SU-DHL-6 (cell line): ENCODE data around the gene FGF13.

Source experiments
- H2AFZ ChIP-seq: fragments of 200-600 bp; sonication (generic); 2 replicates; pipeline ENCODE4 v1.6.1; 2014; ENCODE audit warnings: low read depth, mild to moderate bottlenecking, moderate library complexity, mixed read lengths, antibody characterized with exemption, low read length; ENCODE audit not compliant: severe bottlenecking
- H3F3A ChIP-seq: fragments of 200-600 bp; shearing (Covaris generic); 2 replicates; pipeline ENCODE4 v1.6.0; 2016; ENCODE audit warnings: antibody characterized with exemption, mild to moderate bottlenecking; ENCODE audit not compliant: insufficient read depth
- H3K27ac ChIP-seq: fragments of 200-600 bp; sonication (generic); 2 replicates; pipeline ENCODE4 v1.5.1; 2016; ENCODE audit warnings: low read depth, mild to moderate bottlenecking, low read length, moderate library complexity, mixed read lengths
- H3K27me3 ChIP-seq: fragments of 200-600 bp; sonication (generic), shearing (Covaris generic); 2 replicates; pipeline ENCODE4 v1.6.0; 2014; ENCODE audit warnings: mild to moderate bottlenecking, low read length
- H3K36me3 ChIP-seq: fragments of 200-600 bp; sonication (generic); 2 replicates; pipeline ENCODE4 v1.6.1; 2014; ENCODE audit warnings: mild to moderate bottlenecking, low read length, mixed read lengths
- H3K4me2 ChIP-seq: fragments of 300-600, 200-600 bp; shearing (Covaris generic), sonication (generic); 2 replicates; pipeline ENCODE4 v1.6.0; 2014; ENCODE audit warnings: low read length, low read depth, mild to moderate bottlenecking; ENCODE audit not compliant: poor library complexity, severe bottlenecking
- H3K4me3 ChIP-seq: fragments of 200-600 bp; sonication (generic); 2 replicates; pipeline ENCODE4 v1.5.1; 2014; ENCODE audit warnings: antibody characterized with exemption, low read length, mild to moderate bottlenecking, mixed read lengths; ENCODE audit not compliant: insufficient read depth, poor library complexity, severe bottlenecking
- H3K79me2 ChIP-seq: fragments of 200-600 bp; sonication (generic); 2 replicates; pipeline ENCODE4 v1.6.1; 2014; ENCODE audit warnings: mild to moderate bottlenecking, low read length, moderate library complexity; ENCODE audit not compliant: insufficient read depth
- H3K9ac ChIP-seq: fragments of 200-600 bp; sonication (generic); 2 replicates; pipeline ENCODE4 v1.7.0; 2014; ENCODE audit warnings: mild to moderate bottlenecking, low read length
- H3K9me2 ChIP-seq: fragments of 200-600 bp; sonication (generic); replicated peaks from 2 replicates; pipeline ENCODE4 v1.6.1; 2014; ENCODE audit warnings: low read length; ENCODE audit not compliant: insufficient read depth
- H3K9me3 ChIP-seq: fragments of 200-600 bp; sonication (generic); 2 replicates; pipeline ENCODE4 v1.6.1; 2014; ENCODE audit warnings: low read length, mixed read lengths; ENCODE audit not compliant: insufficient read depth
- H4K20me1 ChIP-seq: fragments of 200-600 bp; sonication (generic); 2 replicates; pipeline ENCODE4 v1.6.1; 2014; ENCODE audit warnings: low read depth, mild to moderate bottlenecking, antibody characterized with exemption, low read length, moderate library complexity, mixed read lengths
- EZH2phosphoT487 ChIP-seq: fragments of 200-600 bp; sonication (generic), shearing (Covaris generic); conservative IDR thresholded peaks from 2 replicates; pipeline ENCODE4 v1.6.1; 2018; ENCODE audit warnings: mild to moderate bottlenecking, antibody characterized with exemption, low read length, moderate library complexity, mixed read lengths
- TF ChIP-seq, protein P1 (sequence below): fragments of 200-600 bp; sonication (generic); IDR thresholded peaks from one replicate; pipeline ENCODE4 v1.5.1; 2017; ENCODE audit warnings: antibody characterized with exemption, mild to moderate bottlenecking, low read length, moderate library complexity; ENCODE audit not compliant: insufficient read depth, poor library complexity, severe bottlenecking

FGF13 gene

GRCh38 chrX:138718941-138719340 lies 7.4 kb upstream of the FGF13 start:
- H3K27ac ChIP-seq = no peak overlapping the region
- no peak overlapping the region for H3K9ac ChIP-seq
- H3K9me3 ChIP-seq = no peaks in the 10 kb centered on the region
- no peaks in the 10 kb centered on the region for H3K36me3 ChIP-seq
- TF ChIP-seq, protein P1, sequence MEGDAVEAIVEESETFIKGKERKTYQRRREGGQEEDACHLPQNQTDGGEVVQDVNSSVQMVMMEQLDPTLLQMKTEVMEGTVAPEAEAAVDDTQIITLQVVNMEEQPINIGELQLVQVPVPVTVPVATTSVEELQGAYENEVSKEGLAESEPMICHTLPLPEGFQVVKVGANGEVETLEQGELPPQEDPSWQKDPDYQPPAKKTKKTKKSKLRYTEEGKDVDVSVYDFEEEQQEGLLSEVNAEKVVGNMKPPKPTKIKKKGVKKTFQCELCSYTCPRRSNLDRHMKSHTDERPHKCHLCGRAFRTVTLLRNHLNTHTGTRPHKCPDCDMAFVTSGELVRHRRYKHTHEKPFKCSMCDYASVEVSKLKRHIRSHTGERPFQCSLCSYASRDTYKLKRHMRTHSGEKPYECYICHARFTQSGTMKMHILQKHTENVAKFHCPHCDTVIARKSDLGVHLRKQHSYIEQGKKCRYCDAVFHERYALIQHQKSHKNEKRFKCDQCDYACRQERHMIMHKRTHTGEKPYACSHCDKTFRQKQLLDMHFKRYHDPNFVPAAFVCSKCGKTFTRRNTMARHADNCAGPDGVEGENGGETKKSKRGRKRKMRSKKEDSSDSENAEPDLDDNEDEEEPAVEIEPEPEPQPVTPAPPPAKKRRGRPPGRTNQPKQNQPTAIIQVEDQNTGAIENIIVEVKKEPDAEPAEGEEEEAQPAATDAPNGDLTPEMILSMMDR = no peak
- no peak for TF ChIP-seq EZH2phosphoT487
- H3K9me2 ChIP-seq = no peaks in the 10 kb centered on the region
- no peaks in the 10 kb centered on the region for H3F3A ChIP-seq
- H3K27me3 ChIP-seq = no peaks in the 10 kb centered on the region
- no peak overlapping the region for H2AFZ ChIP-seq
- no peaks in the 10 kb centered on the region for H4K20me1 ChIP-seq
- no peak overlapping the region for H3K4me3 ChIP-seq
- no peak overlapping the region for H3K4me2 ChIP-seq
- H3K79me2 ChIP-seq = no peaks in the 10 kb centered on the region

DNA sequence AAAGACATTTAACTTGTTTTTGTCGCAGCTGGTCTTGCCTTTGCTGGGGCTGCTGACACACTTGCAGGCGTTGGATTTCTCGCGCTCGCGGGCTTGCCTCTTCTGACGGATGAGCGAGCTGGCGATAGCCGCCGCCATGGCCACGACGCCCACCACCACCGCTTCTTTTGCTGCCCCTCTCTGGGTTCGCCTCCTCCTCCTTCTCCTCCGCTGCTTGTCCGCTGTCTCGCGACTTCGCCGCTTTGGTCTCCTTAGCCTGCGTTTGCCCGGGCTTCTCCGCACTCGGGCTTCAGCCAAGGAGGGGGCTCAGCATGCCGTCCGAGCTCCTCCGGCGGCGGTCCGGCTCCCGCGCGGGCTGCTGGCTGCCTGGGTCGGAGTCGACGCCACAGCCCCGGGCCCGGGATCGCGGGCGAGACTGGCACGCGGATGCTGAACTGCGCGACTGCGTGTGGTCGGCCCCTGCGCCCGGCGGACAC lies 613 bp downstream of the FGF13 start:
- no peak overlapping the region for H2AFZ ChIP-seq
- no peaks in the 10 kb centered on the region for H3K27me3 ChIP-seq
- no peak overlapping the region for H3K4me3 ChIP-seq
- H4K20me1 ChIP-seq = no peaks in the 10 kb centered on the region
- H3K27ac ChIP-seq = no peak overlapping the region
- no peaks in the 10 kb centered on the region for H3K79me2 ChIP-seq
- no peaks in the 10 kb centered on the region for H3K9me3 ChIP-seq
- TF ChIP-seq EZH2phosphoT487 = no peak
- TF ChIP-seq, protein P1 = no peak
- H3K36me3 ChIP-seq = no peaks in the 10 kb centered on the region
- H3K4me2 ChIP-seq = no peak overlapping the region
- H3K9ac ChIP-seq = no peak overlapping the region
- no peaks in the 10 kb centered on the region for H3K9me2 ChIP-seq
- H3F3A ChIP-seq = no peaks in the 10 kb centered on the region

GRCh38 chrX:138709886-138710791 lies 1.4 kb downstream of the FGF13 start:
- H3K9ac ChIP-seq = no peak overlapping the region
- H3K79me2 ChIP-seq = no peaks in the 10 kb centered on the region
- no peak overlapping the region for H3K4me2 ChIP-seq
- no peaks in the 10 kb centered on the region for H3K9me3 ChIP-seq
- H3F3A ChIP-seq = no peaks in the 10 kb centered on the region
- no peaks in the 10 kb centered on the region for H3K9me2 ChIP-seq
- H2AFZ ChIP-seq = no peak overlapping the region
- no peaks in the 10 kb centered on the region for H3K27me3 ChIP-seq
- no peak overlapping the region for H3K27ac ChIP-seq
- no peak for TF ChIP-seq EZH2phosphoT487
- TF ChIP-seq, protein P1 = no peak
- no peaks in the 10 kb centered on the region for H3K36me3 ChIP-seq
- H3K4me3 ChIP-seq = no peak overlapping the region
- H4K20me1 ChIP-seq = no peaks in the 10 kb centered on the region
